ENCODE results near the gene EXOC3L1. TPM values are rescaled to one million over a fixed set of nuclear protein-coding genes. Genes with fewer than 3 reads are reported as not detected.

Gene EXOC3L1
- total RNA-seq, 1 experiment from 2014 or later = 4.0 TPM

DNA sequence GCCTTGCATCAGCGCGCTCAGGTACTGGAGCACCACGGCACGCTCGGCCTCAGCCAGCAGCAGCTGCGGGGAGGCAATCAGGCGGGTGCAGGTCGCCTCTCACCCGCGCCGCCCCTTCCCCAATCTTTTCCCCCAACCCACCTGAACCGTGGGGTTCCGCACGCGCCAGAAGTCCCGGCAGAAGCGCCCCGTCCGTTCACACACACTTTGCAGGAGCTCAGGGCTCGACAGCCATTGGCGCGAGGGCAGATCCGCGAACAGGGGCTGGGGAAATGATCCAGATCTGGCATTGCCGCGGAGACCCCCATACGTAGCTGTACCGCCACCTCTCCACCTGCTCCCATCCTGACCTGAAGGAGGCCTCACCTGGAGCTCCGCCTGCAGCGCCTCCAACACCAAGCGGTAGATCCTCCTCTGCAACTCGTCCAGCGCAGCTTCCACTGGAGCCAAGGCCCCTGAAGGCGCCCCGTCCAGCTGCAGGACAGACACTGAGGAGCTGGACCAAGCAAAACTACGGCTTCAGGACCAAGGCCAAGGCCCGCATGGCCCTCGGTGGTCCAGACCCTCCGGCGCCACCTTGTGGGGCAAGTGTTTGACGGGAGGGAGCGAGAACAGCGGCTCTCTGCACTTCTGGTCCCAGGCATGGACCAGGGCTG, 4.8 kb downstream of the EXOC3L1 start (continued):
- TF ChIP-seq, protein P1, sequence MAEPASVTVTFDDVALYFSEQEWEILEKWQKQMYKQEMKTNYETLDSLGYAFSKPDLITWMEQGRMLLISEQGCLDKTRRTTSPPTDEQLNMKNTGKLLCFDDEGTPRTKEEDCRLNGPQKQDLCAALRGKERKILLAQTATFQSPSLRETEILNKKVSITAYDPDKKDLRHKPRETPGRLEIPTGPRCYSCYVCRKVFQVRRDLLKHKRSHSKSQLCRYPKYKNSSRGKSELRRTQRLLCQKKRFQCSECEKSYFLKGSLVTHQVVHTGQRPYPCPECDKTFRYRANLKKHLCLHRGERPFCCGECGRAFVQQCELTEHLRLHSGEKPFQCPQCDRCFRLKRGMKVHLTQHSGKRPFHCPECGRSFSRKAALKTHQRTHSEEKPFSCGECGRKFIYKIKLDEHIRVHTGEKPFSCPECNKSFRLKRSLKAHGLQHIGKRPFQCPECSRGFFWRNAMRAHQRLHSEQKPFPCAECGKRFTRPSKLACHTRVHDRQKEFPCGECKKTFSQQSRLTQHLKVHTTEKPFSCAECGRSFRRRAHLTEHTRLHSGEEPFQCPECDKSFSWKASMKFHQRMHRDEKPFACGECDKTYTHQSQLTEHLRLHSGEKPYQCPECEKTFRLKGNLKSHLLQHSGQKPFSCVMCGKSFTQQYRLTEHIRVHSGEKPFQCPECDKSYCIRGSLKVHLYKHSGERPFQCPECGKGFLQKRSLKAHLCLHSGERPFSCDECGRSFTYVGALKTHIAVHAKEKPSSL (CRISPR knock-in tag; conservative IDR thresholded peaks at IDR 0.05) = no peak
- TF ChIP-seq EMX1 (CRISPR knock-in tag; IDR thresholded peaks at IDR 0.05) = no peak; the same call in 1 of the 2 replicates
- no peak for TF ChIP-seq ZNF416 (CRISPR knock-in tag; IDR thresholded peaks at IDR 0.05)
- TF ChIP-seq ZNF263 (CRISPR knock-in tag; IDR thresholded peaks at IDR 0.05; ENCODE audit: low read depth) = peak; percentile 59; the same call in 1 of the 2 replicates
- peak; percentile 63; the same call in 1 of the 2 replicates for TF ChIP-seq SMAD3 (CRISPR knock-in tag; IDR thresholded peaks at IDR 0.05; ENCODE audit: borderline replicate concordance)
- TF ChIP-seq MXD4 (CRISPR knock-in tag; IDR thresholded peaks at IDR 0.05; ENCODE audit: borderline replicate concordance) = no peak
- TF ChIP-seq, protein P2, sequence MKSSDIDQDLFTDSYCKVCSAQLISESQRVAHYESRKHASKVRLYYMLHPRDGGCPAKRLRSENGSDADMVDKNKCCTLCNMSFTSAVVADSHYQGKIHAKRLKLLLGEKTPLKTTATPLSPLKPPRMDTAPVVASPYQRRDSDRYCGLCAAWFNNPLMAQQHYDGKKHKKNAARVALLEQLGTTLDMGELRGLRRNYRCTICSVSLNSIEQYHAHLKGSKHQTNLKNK (CRISPR knock-in tag; IDR thresholded peaks at IDR 0.05) = no peak
- peak; percentile 85 for TF ChIP-seq ETV6 (CRISPR knock-in tag; IDR thresholded peaks at IDR 0.05)
- TF ChIP-seq, protein P3, sequence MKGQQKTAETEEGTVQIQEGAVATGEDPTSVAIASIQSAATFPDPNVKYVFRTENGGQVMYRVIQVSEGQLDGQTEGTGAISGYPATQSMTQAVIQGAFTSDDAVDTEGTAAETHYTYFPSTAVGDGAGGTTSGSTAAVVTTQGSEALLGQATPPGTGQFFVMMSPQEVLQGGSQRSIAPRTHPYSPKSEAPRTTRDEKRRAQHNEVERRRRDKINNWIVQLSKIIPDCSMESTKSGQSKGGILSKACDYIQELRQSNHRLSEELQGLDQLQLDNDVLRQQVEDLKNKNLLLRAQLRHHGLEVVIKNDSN (CRISPR knock-in tag; IDR thresholded peaks at IDR 0.05) = peak; percentile 66; the same call in 1 of the 2 replicates
- 0 out of 2 replicates have a peak, but pooled peaks have one; percentile 57 for TF ChIP-seq IRF2 (CRISPR knock-in tag; IDR thresholded peaks at IDR 0.05; ENCODE audit: borderline replicate concordance, low read depth)
- TF ChIP-seq NR1H2 (CRISPR knock-in tag; IDR thresholded peaks at IDR 0.05) = no peak
- TF ChIP-seq, protein P4, sequence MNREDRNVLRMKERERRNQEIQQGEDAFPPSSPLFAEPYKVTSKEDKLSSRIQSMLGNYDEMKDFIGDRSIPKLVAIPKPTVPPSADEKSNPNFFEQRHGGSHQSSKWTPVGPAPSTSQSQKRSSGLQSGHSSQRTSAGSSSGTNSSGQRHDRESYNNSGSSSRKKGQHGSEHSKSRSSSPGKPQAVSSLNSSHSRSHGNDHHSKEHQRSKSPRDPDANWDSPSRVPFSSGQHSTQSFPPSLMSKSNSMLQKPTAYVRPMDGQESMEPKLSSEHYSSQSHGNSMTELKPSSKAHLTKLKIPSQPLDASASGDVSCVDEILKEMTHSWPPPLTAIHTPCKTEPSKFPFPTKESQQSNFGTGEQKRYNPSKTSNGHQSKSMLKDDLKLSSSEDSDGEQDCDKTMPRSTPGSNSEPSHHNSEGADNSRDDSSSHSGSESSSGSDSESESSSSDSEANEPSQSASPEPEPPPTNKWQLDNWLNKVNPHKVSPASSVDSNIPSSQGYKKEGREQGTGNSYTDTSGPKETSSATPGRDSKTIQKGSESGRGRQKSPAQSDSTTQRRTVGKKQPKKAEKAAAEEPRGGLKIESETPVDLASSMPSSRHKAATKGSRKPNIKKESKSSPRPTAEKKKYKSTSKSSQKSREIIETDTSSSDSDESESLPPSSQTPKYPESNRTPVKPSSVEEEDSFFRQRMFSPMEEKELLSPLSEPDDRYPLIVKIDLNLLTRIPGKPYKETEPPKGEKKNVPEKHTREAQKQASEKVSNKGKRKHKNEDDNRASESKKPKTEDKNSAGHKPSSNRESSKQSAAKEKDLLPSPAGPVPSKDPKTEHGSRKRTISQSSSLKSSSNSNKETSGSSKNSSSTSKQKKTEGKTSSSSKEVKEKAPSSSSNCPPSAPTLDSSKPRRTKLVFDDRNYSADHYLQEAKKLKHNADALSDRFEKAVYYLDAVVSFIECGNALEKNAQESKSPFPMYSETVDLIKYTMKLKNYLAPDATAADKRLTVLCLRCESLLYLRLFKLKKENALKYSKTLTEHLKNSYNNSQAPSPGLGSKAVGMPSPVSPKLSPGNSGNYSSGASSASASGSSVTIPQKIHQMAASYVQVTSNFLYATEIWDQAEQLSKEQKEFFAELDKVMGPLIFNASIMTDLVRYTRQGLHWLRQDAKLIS (CRISPR knock-in tag; IDR thresholded peaks at IDR 0.05; ENCODE audit: borderline replicate concordance) = no peak
- TF ChIP-seq, protein P5, sequence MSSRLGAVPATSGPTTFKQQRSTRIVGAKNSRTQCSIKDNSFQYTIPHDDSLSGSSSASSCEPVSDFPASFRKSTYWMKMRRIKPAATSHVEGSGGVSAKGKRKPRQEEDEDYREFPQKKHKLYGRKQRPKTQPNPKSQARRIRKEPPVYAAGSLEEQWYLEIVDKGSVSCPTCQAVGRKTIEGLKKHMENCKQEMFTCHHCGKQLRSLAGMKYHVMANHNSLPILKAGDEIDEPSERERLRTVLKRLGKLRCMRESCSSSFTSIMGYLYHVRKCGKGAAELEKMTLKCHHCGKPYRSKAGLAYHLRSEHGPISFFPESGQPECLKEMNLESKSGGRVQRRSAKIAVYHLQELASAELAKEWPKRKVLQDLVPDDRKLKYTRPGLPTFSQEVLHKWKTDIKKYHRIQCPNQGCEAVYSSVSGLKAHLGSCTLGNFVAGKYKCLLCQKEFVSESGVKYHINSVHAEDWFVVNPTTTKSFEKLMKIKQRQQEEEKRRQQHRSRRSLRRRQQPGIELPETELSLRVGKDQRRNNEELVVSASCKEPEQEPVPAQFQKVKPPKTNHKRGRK (CRISPR knock-in tag; IDR thresholded peaks at IDR 0.05; ENCODE audit: borderline replicate concordance) = no peak
- TF ChIP-seq, protein P6, sequence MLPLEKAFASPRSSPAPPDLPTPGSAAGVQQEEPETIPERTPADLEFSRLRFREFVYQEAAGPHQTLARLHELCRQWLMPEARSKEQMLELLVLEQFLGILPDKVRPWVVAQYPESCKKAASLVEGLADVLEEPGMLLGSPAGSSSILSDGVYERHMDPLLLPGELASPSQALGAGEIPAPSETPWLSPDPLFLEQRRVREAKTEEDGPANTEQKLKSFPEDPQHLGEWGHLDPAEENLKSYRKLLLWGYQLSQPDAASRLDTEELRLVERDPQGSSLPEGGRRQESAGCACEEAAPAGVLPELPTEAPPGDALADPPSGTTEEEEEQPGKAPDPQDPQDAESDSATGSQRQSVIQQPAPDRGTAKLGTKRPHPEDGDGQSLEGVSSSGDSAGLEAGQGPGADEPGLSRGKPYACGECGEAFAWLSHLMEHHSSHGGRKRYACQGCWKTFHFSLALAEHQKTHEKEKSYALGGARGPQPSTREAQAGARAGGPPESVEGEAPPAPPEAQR (CRISPR knock-in tag; IDR thresholded peaks at IDR 0.05) = no peak
- TF ChIP-seq PRRX2 (CRISPR knock-in tag; IDR thresholded peaks at IDR 0.05) = peak; percentile 83; the same call in 1 of the 2 replicates
- TF ChIP-seq, protein P7, sequence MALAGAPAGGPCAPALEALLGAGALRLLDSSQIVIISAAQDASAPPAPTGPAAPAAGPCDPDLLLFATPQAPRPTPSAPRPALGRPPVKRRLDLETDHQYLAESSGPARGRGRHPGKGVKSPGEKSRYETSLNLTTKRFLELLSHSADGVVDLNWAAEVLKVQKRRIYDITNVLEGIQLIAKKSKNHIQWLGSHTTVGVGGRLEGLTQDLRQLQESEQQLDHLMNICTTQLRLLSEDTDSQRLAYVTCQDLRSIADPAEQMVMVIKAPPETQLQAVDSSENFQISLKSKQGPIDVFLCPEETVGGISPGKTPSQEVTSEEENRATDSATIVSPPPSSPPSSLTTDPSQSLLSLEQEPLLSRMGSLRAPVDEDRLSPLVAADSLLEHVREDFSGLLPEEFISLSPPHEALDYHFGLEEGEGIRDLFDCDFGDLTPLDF (CRISPR knock-in tag; IDR thresholded peaks at IDR 0.05) = no peak; the same call in 1 of the 2 replicates
- TF ChIP-seq ELF4 (CRISPR knock-in tag; IDR thresholded peaks at IDR 0.05; ENCODE audit: low read depth) = no peak
- TF ChIP-seq ATF1 (CRISPR knock-in tag; IDR thresholded peaks at IDR 0.05) = peak; percentile 89; the same call in 1 of the 2 replicates
- 0 out of 2 replicates have a peak, but pooled peaks have one; percentile 60 for TF ChIP-seq ESRRA (CRISPR knock-in tag; IDR thresholded peaks at IDR 0.05; ENCODE audit: borderline replicate concordance)
- no peak for TF ChIP-seq RORB (CRISPR knock-in tag; IDR thresholded peaks at IDR 0.05)
- TF ChIP-seq, protein P8, sequence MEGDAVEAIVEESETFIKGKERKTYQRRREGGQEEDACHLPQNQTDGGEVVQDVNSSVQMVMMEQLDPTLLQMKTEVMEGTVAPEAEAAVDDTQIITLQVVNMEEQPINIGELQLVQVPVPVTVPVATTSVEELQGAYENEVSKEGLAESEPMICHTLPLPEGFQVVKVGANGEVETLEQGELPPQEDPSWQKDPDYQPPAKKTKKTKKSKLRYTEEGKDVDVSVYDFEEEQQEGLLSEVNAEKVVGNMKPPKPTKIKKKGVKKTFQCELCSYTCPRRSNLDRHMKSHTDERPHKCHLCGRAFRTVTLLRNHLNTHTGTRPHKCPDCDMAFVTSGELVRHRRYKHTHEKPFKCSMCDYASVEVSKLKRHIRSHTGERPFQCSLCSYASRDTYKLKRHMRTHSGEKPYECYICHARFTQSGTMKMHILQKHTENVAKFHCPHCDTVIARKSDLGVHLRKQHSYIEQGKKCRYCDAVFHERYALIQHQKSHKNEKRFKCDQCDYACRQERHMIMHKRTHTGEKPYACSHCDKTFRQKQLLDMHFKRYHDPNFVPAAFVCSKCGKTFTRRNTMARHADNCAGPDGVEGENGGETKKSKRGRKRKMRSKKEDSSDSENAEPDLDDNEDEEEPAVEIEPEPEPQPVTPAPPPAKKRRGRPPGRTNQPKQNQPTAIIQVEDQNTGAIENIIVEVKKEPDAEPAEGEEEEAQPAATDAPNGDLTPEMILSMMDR (IDR thresholded peaks at IDR 0.05) = peak; percentile 47; the same call in 1 of the 2 replicates
